HepG2 (cell line): ENCODE data around the gene VAMP2. TPM values are rescaled to one million over a fixed set of nuclear protein-coding genes. Genes with fewer than 3 reads are reported as not detected.

Source experiments
- DMTF1 ChIP-seq: sonication (generic); formaldehyde crosslinking; IDR thresholded peaks from 2 replicates; pipeline ENCODE4 v1.4.0; 2020; ENCODE audit warnings: mild to moderate bottlenecking, missing genetic modification reagents
- FOXP4 ChIP-seq: sonication (generic); formaldehyde crosslinking; IDR thresholded peaks from 2 replicates; pipeline ENCODE4 v1.4.0; 2020; ENCODE audit warnings: missing genetic modification reagents
- GABPB1 ChIP-seq: IDR thresholded peaks from 2 replicates; pipeline ENCODE4 v1.6.1; 2016; ENCODE audit warnings: mild to moderate bottlenecking, missing genetic modification reagents, moderate library complexity, missing compliant biosample characterization
- GLI4 ChIP-seq: sonication (generic); formaldehyde crosslinking; IDR thresholded peaks from 2 replicates; pipeline ENCODE4 v1.5.1; 2020; ENCODE audit warnings: missing genetic modification reagents, mild to moderate bottlenecking, moderate library complexity, borderline replicate concordance
- HDAC1 ChIP-seq: sonication (generic); formaldehyde crosslinking; IDR thresholded peaks from 2 replicates; pipeline ENCODE4 v1.5.1; 2020; ENCODE audit warnings: mild to moderate bottlenecking, missing genetic modification reagents
- HMGXB4 ChIP-seq, 2 experiments: sonication (generic) in 1 of 2; formaldehyde crosslinking in 1 of 2; IDR thresholded peaks; 2 replicates each; pipeline versions ENCODE4 v1.4.0 to v1.6.1; 2018 to 2020; ENCODE audit warnings: missing genetic modification reagents in 2 of 2, borderline replicate concordance in 1 of 2, low read depth in 1 of 2, mild to moderate bottlenecking in 1 of 2, missing biosample characterization in 1 of 2
- PAX8 ChIP-seq: sonication (generic); formaldehyde crosslinking; IDR thresholded peaks from 2 replicates; pipeline ENCODE4 v1.8.0; 2022; ENCODE audit warnings: mild to moderate bottlenecking, missing genetic modification reagents, borderline replicate concordance
- RNF2 ChIP-seq: fragments of 450-650 bp; conservative IDR thresholded peaks from 2 replicates; pipeline ENCODE4 v1.6.1; 2016; ENCODE audit warnings: low read depth
- SPEN ChIP-seq: sonication (generic); formaldehyde crosslinking; IDR thresholded peaks from 2 replicates; pipeline ENCODE4 v1.5.1; 2020; ENCODE audit warnings: low read depth, mild to moderate bottlenecking, missing genetic modification reagents
- ZBTB14 ChIP-seq: sonication (generic); formaldehyde crosslinking; IDR thresholded peaks from 2 replicates; pipeline ENCODE4 v1.4.0; 2020; ENCODE audit warnings: missing genetic modification reagents
- ZFP62 ChIP-seq: sonication (generic); formaldehyde crosslinking; IDR thresholded peaks from 2 replicates; pipeline ENCODE4 v1.4.0; 2020; ENCODE audit warnings: missing genetic modification reagents
- ZNF274 ChIP-seq: sonication (generic); formaldehyde crosslinking; IDR thresholded peaks from 2 replicates; pipeline ENCODE4 v1.5.1; 2020; ENCODE audit warnings: mild to moderate bottlenecking, missing genetic modification reagents
- ZNF350 ChIP-seq: sonication (generic); formaldehyde crosslinking; IDR thresholded peaks from 2 replicates; pipeline ENCODE4 v1.4.0; 2020; ENCODE audit warnings: mild to moderate bottlenecking, low read depth, missing genetic modification reagents, borderline replicate concordance
- ZNF563 ChIP-seq: sonication (generic); formaldehyde crosslinking; IDR thresholded peaks from 2 replicates; pipeline ENCODE4 v1.8.0; 2022; ENCODE audit warnings: mild to moderate bottlenecking, moderate library complexity, missing genetic modification reagents
- ZNF687 ChIP-seq: sonication (generic); formaldehyde crosslinking; IDR thresholded peaks from 2 replicates; pipeline ENCODE4 v1.5.1; 2020; ENCODE audit warnings: mild to moderate bottlenecking, missing genetic modification reagents, moderate library complexity
- polyA plus RNA-seq, 8 experiments: library from polyadenylated mRNA; depleted of rRNA in 3 of 8; stranded (reverse) in 7 of 8; unstranded in 1 of 8; fragments of >200 nt; fragmentation: Illumina TruSeq in 4 of 8; extraction: Trizol in 4 of 8; gene quantifications; 2 replicates each; pipeline versions ENCODE4 v1.2.1 to v1.2.3, GENCODE V29; 2011 to 2016; ENCODE audit warnings: low read depth in 4 of 8, missing spikeins in 1 of 8, mixed read lengths in 1 of 8; ENCODE audit not compliant: insufficient read depth in 1 of 8
- total RNA-seq, 5 experiments: library from RNA; depleted of rRNA; stranded (reverse); fragments of >200 nt; fragmentation: Illumina TruSeq; extraction: Trizol; gene quantifications; 2 replicates each; pipeline ENCODE4 v1.2.3, GENCODE V29; 2016; ENCODE audit warnings: low read depth in 1 of 5

Gene VAMP2
- total and polyA plus RNA-seq, 2 of the 13 experiments (the other 11 are each of a cell fraction or from before 2014, with no cell fraction given): 3.9 to 17.2 TPM

GRCh38 chr17:8162233-8162996, at the start of gene VAMP2 (continued):
- TF ChIP-seq ZNF687 (CRISPR knock-in tag) (peak; percentile 34), HDAC1 (peak; percentile 52; the same call in 1 of the 2 replicates), ZBTB14 (CRISPR knock-in tag) (no peak), GABPB1 (no peak; the same call in 1 of the 2 replicates), ZNF274 (CRISPR knock-in tag) (peak; percentile 65; the same call in 1 of the 2 replicates), DMTF1 (peak; percentile 88; the same call in 1 of the 2 replicates), PAX8 (CRISPR knock-in tag) (peak; percentile 29; the same call in 1 of the 2 replicates), ZFP62 (no peak), FOXP4 (CRISPR knock-in tag) (no peak), HMGXB4 (CRISPR knock-in tag; IDR thresholded peaks at IDR 0.05; ENCODE audit: borderline replicate concordance in 1 of 2, low read depth in 1 of 2) (peak; percentile 17 to 37; a peak in 2 of 4 replicates), GLI4 (CRISPR knock-in tag) (0 out of 2 replicates have a peak, but pooled peaks have one; percentile 35), ZNF350 (CRISPR knock-in tag) (no peak; the same call in 1 of the 2 replicates), SPEN (peak; percentile 54; the same call in 1 of the 2 replicates), ZNF563 (CRISPR knock-in tag) (peak; percentile 85), RNF2 (no peak)
